Fibroblast of peridontal ligament (primary cell): ENCODE results near the gene SCFD2.
"Not testable (repeated sequence)": the region's sequence is repeated elsewhere in the genome, so short reads cannot be mapped to it uniquely, and the experiment has no call there.

ENCODE experiments used
- DNase-seq: peaks from one replicate; pipeline ENCODE4 v3.0.0-alpha.2; 2010; ENCODE audit errors: extremely low read depth

SCFD2 gene

GRCh38 chr4:53141308-53141707 is 224.6 kb downstream of the SCFD2 start:
- DNase-seq, result peak; percentile 55

GRCh38 chr4:53139256-53139655 is 226.6 kb downstream of the SCFD2 start:
- not testable (repeated sequence) for DNase-seq

GRCh38 chr4:53137468-53137867 is 228.4 kb downstream of the SCFD2 start:
- DNase-seq, result no peak

GRCh38 chr4:53136954-53137353 is 228.9 kb downstream of the SCFD2 start:
- no peak for DNase-seq

- DNase-seq, result peak; percentile 89
Observed at GRCh38 chr4:53132132-53132891, 233.5 kb downstream of the SCFD2 start.

- no peak for DNase-seq
Observed at GRCh38 chr4:53131562-53131925, 234.3 kb downstream of the SCFD2 start.

- no peak for DNase-seq
Observed at GRCh38 chr4:53130896-53131561, 234.8 kb downstream of the SCFD2 start.

GRCh38 chr4:53128706-53129357 is 237.0 kb downstream of the SCFD2 start:
- peak; percentile 36 for DNase-seq

GRCh38 chr4:53128231-53128630 is 237.6 kb downstream of the SCFD2 start:
- DNase-seq, result no peak

GRCh38 chr4:53127365-53127764 is 238.5 kb downstream of the SCFD2 start:
- DNase-seq, result no peak

- DNase-seq, result no peak
Observed at GRCh38 chr4:53126099-53126498, 239.8 kb downstream of the SCFD2 start.

- no peak for DNase-seq
Observed at GRCh38 chr4:53123819-53124218, 242.0 kb downstream of the SCFD2 start.

- DNase-seq, result no peak
Observed at GRCh38 chr4:53123171-53123570, 242.7 kb downstream of the SCFD2 start.

GRCh38 chr4:53122280-53123116 is 243.4 kb downstream of the SCFD2 start:
- no peak for DNase-seq

GRCh38 chr4:53121264-53121865 is 244.5 kb downstream of the SCFD2 start:
- DNase-seq, result no peak

- DNase-seq, result no peak
Observed at GRCh38 chr4:53120778-53121177, 245.1 kb downstream of the SCFD2 start.

- peak; percentile 89 for DNase-seq
Observed at GRCh38 chr4:53119680-53120079, 246.2 kb downstream of the SCFD2 start.

GRCh38 chr4:53118676-53119075 is 247.2 kb downstream of the SCFD2 start:
- DNase-seq, result no peak

GRCh38 chr4:53116954-53117353 is 248.9 kb downstream of the SCFD2 start:
- peak; percentile 76 for DNase-seq

GRCh38 chr4:53113431-53114225 is 252.2 kb downstream of the SCFD2 start:
- DNase-seq, result peak; percentile 45

- DNase-seq, result no peak
Observed at GRCh38 chr4:53105313-53105712, 260.5 kb downstream of the SCFD2 start.
